ENCODE results near the gene FIGN. TPM values are rescaled to one million over a fixed set of nuclear protein-coding genes. Genes with fewer than 3 reads are reported as not detected.

FIGN gene
- total and polyA plus RNA-seq, 10 of the 15 experiments (the other 5 are each of a cell fraction or from before 2014, with no cell fraction given), result under 0.01 to 0.01 TPM; not detected in 8

GRCh38 chr2:163641986-163642385 is 93.8 kb downstream of the FIGN start:
- SMC1A ChIA-PET (ENCODE audit: uncharacterized antibody, unreplicated experiment), result interaction anchor here (1.5 kb wide), 1 partner anchor 17 kb away, joined by 4 read pairs; no protein-coding TSS in a partner anchor
- H4K20me1 ChIP-seq (ENCODE audit: control insufficient read depth, insufficient read depth), result no peaks in the 10 kb centered on the region
- H3K27me3 ChIP-seq (replicated peaks in 1 of 2; ENCODE audit: control insufficient read depth in 2 of 2, insufficient read depth in 2 of 2, low read length in 1 of 2), result no peaks in the 10 kb centered on the region
- H3K9ac ChIP-seq (ENCODE audit: control insufficient read depth, insufficient read depth, low read length), result no peak overlapping the region
- no peaks in the 10 kb centered on the region for H3K9me3 ChIP-seq (replicated peaks; ENCODE audit: control insufficient read depth, insufficient read depth, low read length)
- H3K79me2 ChIP-seq (ENCODE audit: control insufficient read depth, insufficient read depth, low read length), result no peaks in the 10 kb centered on the region
- intact Hi-C loops (cut with micrococcal nuclease; ENCODE audit: unreplicated experiment), result no loop called here
- in situ Hi-C loops (cut with MboI), result no loop called here
- CTCF ChIA-PET, result interaction anchor here (1.3 kb wide), 1 partner anchor 84 kb away, joined by 3 read pairs; no protein-coding TSS in a partner anchor
- POLR2A ChIA-PET, result no interaction called here
- no peaks in the 10 kb centered on the region for H3K36me3 ChIP-seq (ENCODE audit: control insufficient read depth in 2 of 2, insufficient read depth in 2 of 2, low read length in 1 of 2)
- no peak overlapping the region for H3K4me2 ChIP-seq (ENCODE audit: control insufficient read depth, insufficient read depth)
- DNase-seq (ENCODE audit: low read depth, low spot score) (no peak), ATAC-seq (no peak), FAIRE-seq (no peak)
- BruUV-seq (replicated peaks), result no TSS peak
- H3K4me3 ChIP-seq, result no peak overlapping the region
- H2AFZ ChIP-seq (ENCODE audit: control insufficient read depth, low read depth, low read length), result no peak overlapping the region
- no peak overlapping the region for H3K27ac ChIP-seq (ENCODE audit: control insufficient read depth, insufficient read depth)
- WGBS (ENCODE audit: insufficient coverage, insufficient replicate concordance, low lambda C conversion rate, missing lambda C conversion rate), result 32% methylated on average over 1 of the region's 1 CpG
- RAD21 ChIA-PET (ENCODE audit: unreplicated experiment), result no interaction called here
- no peaks in the 10 kb centered on the region for H3K4me1 ChIP-seq (ENCODE audit: control insufficient read depth, insufficient read depth, low read length)
- no peak for TF ChIP-seq E2F8 (IDR thresholded peaks at IDR 0.05; ENCODE audit: low read depth, partially characterized antibody)
- no peak for TF ChIP-seq BHLHE40 (IDR thresholded peaks at IDR 0.05; ENCODE audit: borderline replicate concordance in 1 of 2, low read depth in 2 of 2, low read length in 1 of 2)
- no peak for TF ChIP-seq PAX8 (IDR thresholded peaks at IDR 0.05)
- TF ChIP-seq PBX3 (IDR thresholded peaks at IDR 0.05; ENCODE audit: insufficient replicate concordance, low read depth, low read length), result no peak
- TF ChIP-seq HDGF (IDR thresholded peaks at IDR 0.05), result no peak
